K562 (cell line): ENCODE data around the gene AGAP3. TPM values are rescaled to one million over a fixed set of nuclear protein-coding genes. Genes with fewer than 3 reads are reported as not detected.

Experiments
- CXXC5 ChIP-seq: fragments of 250-450 bp; sonication (Bioruptor Pico); IDR thresholded peaks from 2 replicates; pipeline ENCODE4 v1.8.0; 2022; ENCODE audit warnings: inconsistent platforms, mild to moderate bottlenecking, moderate library complexity
- E2F3 ChIP-seq: fragments of 250-450 bp; sonication (Bioruptor Pico); IDR thresholded peaks from 2 replicates; pipeline ENCODE4 v1.4.0; 2020; ENCODE audit warnings: mild to moderate bottlenecking
- ESRRA ChIP-seq: fragments of 450-650 bp; IDR thresholded peaks from 2 replicates; pipeline ENCODE4 v1.6.1; 2014; ENCODE audit warnings: low read depth, mild to moderate bottlenecking, moderate library complexity, borderline replicate concordance
- FIP1L1 ChIP-seq: fragments of 200-400 bp; formaldehyde crosslinking; IDR thresholded peaks from 2 replicates; pipeline ENCODE4 v1.6.1; 2018; ENCODE audit warnings: mild to moderate bottlenecking, low read depth, low read length; ENCODE audit not compliant: poor library complexity, severe bottlenecking
- FOXA1 ChIP-seq: fragments of 450-650 bp; IDR thresholded peaks from 2 replicates; pipeline ENCODE4 v1.6.1; 2016; ENCODE audit warnings: mild to moderate bottlenecking, borderline replicate concordance
- MAX ChIP-seq: sonication (generic); formaldehyde crosslinking; IDR thresholded peaks from 2 replicates; pipeline ENCODE4 v1.9.0; 2022; ENCODE audit warnings: mild to moderate bottlenecking, missing genetic modification reagents
- MLX ChIP-seq, 2 experiments: fragments of 450-650 bp in 1 of 2; sonication (generic) in 1 of 2; formaldehyde crosslinking; conservative IDR thresholded peaks; 2 replicates each; pipeline versions ENCODE4 v1.4.0 to v1.8.1; 2020 to 2022; ENCODE audit warnings: mild to moderate bottlenecking in 1 of 2, missing genetic modification reagents in 1 of 2
- NEUROD1 ChIP-seq: fragments of 150-350 bp; IDR thresholded peaks from 2 replicates; pipeline ENCODE4 v1.6.1; 2014; ENCODE audit warnings: borderline replicate concordance, low read length, low read depth; ENCODE audit not compliant: partially characterized antibody
- NONO ChIP-seq, 2 experiments: fragments of 200-400 bp in 1 of 2; fragments of 450-650 bp in 1 of 2; formaldehyde crosslinking in 1 of 2; IDR thresholded peaks; 2 replicates each; pipeline ENCODE4 v1.6.1; 2017; ENCODE audit warnings: low read depth in 2 of 2, mild to moderate bottlenecking in 2 of 2, moderate library complexity in 2 of 2, low read length in 1 of 2
- SETDB1 ChIP-seq: IDR thresholded peaks from one replicate; pipeline ENCODE4 v1.6.1; 2012; ENCODE audit warnings: low read length, control low read depth, inconsistent platforms
- TARDBP ChIP-seq: fragments of 450-650 bp; IDR thresholded peaks from 2 replicates; pipeline ENCODE4 v1.6.1; 2016
- TBP ChIP-seq: optimal IDR thresholded peaks from 2 replicates; pipeline ENCODE3; 2011; ENCODE audit warnings: low read depth, low read length, improper control_type of control experiment
- YY1 ChIP-seq, 3 experiments: IDR thresholded peaks; 2 replicates each; pipeline ENCODE4 v1.6.1; 2011; ENCODE audit warnings: low read length in 2 of 3, mild to moderate bottlenecking in 2 of 3, moderate library complexity in 2 of 3, borderline replicate concordance in 1 of 3, control low read depth in 1 of 3, low read depth in 1 of 3; ENCODE audit not compliant: insufficient read depth in 3 of 3, insufficient replicate concordance in 2 of 3, control insufficient read depth in 1 of 3, insufficient read length in 1 of 3; ENCODE audit errors: extremely low read depth in 1 of 3
- polyA plus RNA-seq, 8 experiments: library from polyadenylated mRNA; depleted of rRNA in 4 of 8; stranded (reverse) in 5 of 8; unstranded in 3 of 8; fragments of >200 nt; fragmentation: Nextera tagmentation in 2 of 8; fragmentation: Illumina TruSeq in 1 of 8; extraction: Ambion mirVana in 2 of 8; extraction: Trizol in 1 of 8; gene quantifications; 2 replicates each; pipeline versions ENCODE4 v1.2.1 to v1.2.3, GENCODE V29; 2011 to 2014; ENCODE audit warnings: inconsistent platforms in 1 of 8, missing spikeins in 1 of 8
- total RNA-seq, 7 experiments: library from RNA; depleted of rRNA in 6 of 7; stranded (reverse); fragments of >200 nt in 6 of 7; fragmentation: Illumina TruSeq in 2 of 7; extraction: Trizol in 2 of 7; gene quantifications; 2 replicates each; pipeline versions ENCODE4 v1.2.1 to v1.2.3, GENCODE V29; 2011 to 2021; ENCODE audit warnings: low replicate concordance in 1 of 7
- TF ChIP-seq, protein P1 (sequence below), 2 experiments: fragments of 450-650 bp; conservative IDR thresholded peaks; 2 replicates each; pipeline ENCODE4 v1.6.1; 2017; ENCODE audit warnings: mild to moderate bottlenecking in 2 of 2, moderate library complexity in 2 of 2
- TF ChIP-seq, protein P2 (sequence below): IDR thresholded peaks from 2 replicates; pipeline ENCODE4 v1.6.1; 2011; ENCODE audit warnings: borderline replicate concordance, low read depth, mild to moderate bottlenecking, moderate library complexity, low read length; ENCODE audit not compliant: insufficient read depth, poor library complexity, severe bottlenecking
- TF ChIP-seq, protein P3 (sequence below): IDR thresholded peaks from 2 replicates; pipeline ENCODE4 v1.6.1; 2012; ENCODE audit warnings: low read depth, low read length, improper control_type of control experiment, borderline replicate concordance

AGAP3 gene
- total and polyA plus RNA-seq, 9 of the 15 experiments (the other 6 are each of a cell fraction or from before 2014, with no cell fraction given): 3.4 to 208 (median 62.2) TPM

GRCh38 chr7:151172273-151173141 lies 86.2 kb downstream of the AGAP3 start (continued):
- TF ChIP-seq TBP: peak; percentile 83
- TF ChIP-seq FIP1L1: peak; percentile 92
- TF ChIP-seq, protein P1, sequence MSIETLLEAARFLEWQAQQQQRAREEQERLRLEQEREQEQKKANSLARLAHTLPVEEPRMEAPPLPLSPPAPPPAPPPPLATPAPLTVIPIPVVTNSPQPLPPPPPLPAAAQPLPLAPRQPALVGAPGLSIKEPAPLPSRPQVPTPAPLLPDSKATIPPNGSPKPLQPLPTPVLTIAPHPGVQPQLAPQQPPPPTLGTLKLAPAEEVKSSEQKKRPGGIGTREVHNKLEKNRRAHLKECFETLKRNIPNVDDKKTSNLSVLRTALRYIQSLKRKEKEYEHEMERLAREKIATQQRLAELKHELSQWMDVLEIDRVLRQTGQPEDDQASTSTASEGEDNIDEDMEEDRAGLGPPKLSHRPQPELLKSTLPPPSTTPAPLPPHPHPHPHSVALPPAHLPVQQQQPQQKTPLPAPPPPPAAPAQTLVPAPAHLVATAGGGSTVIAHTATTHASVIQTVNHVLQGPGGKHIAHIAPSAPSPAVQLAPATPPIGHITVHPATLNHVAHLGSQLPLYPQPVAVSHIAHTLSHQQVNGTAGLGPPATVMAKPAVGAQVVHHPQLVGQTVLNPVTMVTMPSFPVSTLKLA (conservative IDR thresholded peaks at IDR 0.05): peak in 1 of 2 experiments; percentile 40; a peak in 1 of 4 replicates
- peak; percentile 90 for TF ChIP-seq SETDB1
- no peak for TF ChIP-seq FOXA1
- TF ChIP-seq MAX (CRISPR knock-in tag): 0 out of 2 replicates have a peak, but pooled peaks have one; percentile 39
- TF ChIP-seq MLX (CRISPR knock-in tag; conservative IDR thresholded peaks at IDR 0.05): peak in 1 of 2 experiments; percentile 62; a peak in 1 of 4 replicates
- 0 out of 2 replicates have a peak, but pooled peaks have one; percentile 8 for TF ChIP-seq E2F3 (CRISPR knock-in tag)
- TF ChIP-seq ESRRA: peak; percentile 89; the same call in 1 of the 2 replicates
- TF ChIP-seq NEUROD1: peak; percentile 66
- TF ChIP-seq CXXC5 (CRISPR knock-in tag): peak; percentile 76
- TF ChIP-seq, protein P2, sequence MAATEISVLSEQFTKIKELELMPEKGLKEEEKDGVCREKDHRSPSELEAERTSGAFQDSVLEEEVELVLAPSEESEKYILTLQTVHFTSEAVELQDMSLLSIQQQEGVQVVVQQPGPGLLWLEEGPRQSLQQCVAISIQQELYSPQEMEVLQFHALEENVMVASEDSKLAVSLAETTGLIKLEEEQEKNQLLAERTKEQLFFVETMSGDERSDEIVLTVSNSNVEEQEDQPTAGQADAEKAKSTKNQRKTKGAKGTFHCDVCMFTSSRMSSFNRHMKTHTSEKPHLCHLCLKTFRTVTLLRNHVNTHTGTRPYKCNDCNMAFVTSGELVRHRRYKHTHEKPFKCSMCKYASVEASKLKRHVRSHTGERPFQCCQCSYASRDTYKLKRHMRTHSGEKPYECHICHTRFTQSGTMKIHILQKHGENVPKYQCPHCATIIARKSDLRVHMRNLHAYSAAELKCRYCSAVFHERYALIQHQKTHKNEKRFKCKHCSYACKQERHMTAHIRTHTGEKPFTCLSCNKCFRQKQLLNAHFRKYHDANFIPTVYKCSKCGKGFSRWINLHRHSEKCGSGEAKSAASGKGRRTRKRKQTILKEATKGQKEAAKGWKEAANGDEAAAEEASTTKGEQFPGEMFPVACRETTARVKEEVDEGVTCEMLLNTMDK: peak; percentile 88
- TF ChIP-seq, protein P3, sequence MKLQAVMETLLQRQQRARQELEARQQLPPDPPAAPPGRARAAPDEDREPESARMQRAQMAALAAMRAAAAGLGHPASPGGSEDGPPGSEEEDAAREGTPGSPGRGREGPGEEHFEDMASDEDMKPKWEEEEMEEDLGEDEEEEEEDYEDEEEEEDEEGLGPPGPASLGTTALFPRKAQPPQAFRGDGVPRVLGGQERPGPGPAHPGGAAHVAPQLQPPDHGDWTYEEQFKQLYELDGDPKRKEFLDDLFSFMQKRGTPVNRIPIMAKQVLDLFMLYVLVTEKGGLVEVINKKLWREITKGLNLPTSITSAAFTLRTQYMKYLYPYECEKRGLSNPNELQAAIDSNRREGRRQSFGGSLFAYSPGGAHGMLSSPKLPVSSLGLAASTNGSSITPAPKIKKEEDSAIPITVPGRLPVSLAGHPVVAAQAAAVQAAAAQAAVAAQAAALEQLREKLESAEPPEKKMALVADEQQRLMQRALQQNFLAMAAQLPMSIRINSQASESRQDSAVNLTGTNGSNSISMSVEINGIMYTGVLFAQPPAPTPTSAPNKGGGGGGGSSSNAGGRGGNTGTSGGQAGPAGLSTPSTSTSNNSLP: 0 out of 2 replicates have a peak, but pooled peaks have one; percentile 42
- peak in 2 of 3 experiments; percentile 78 to 82 for TF ChIP-seq YY1 (IDR thresholded peaks at IDR 0.05; ENCODE audit: borderline replicate concordance in 1 of 3, control insufficient read depth in 1 of 3, extremely low read depth in 1 of 3, insufficient read depth in 3 of 3, insufficient read length in 1 of 3, insufficient replicate concordance in 2 of 3, low read depth in 1 of 3, low read length in 2 of 3)
- peak; percentile 86 for TF ChIP-seq TARDBP
- peak in 1 of 2 experiments; percentile 44; a peak in 1 of 4 replicates for TF ChIP-seq NONO (IDR thresholded peaks at IDR 0.05; ENCODE audit: low read depth in 2 of 2, low read length in 1 of 2)
